Measurements from ENCODE around the gene SMYD3.

- no peak for TF ChIP-seq CTCF (IDR thresholded peaks at IDR 0.05)
- no peak for TF ChIP-seq POLR2A (IDR thresholded peaks at IDR 0.05)
- no peak for TF ChIP-seq POLR2AphosphoS5 (IDR thresholded peaks at IDR 0.05; ENCODE audit: insufficient read depth in 1 of 2, low read depth in 1 of 2)
These were observed 133.1 kb downstream of the SMYD3 start for GRCh38 chr1:246373828-246374569.
